Prostate gland (tissue), 2 donors: ENCODE results near the gene PLCB2. TPM values are rescaled to one million over a fixed set of nuclear protein-coding genes. Genes with fewer than 3 reads are reported as not detected.

Experiments
- DNase-seq: peaks from one replicate; pipeline ENCODE4 v3.0.0-alpha.2; 2019; ENCODE audit warnings: low spot score
- H3K27ac ChIP-seq, 2 donors: fragments of 200-600 bp; sonication (generic); 2 replicates each; pipeline ENCODE4 v1.5.1; 2017 to 2019
- H3K27me3 ChIP-seq: fragments of 200-600 bp; sonication (generic); replicated peaks from 2 replicates; pipeline ENCODE4 v1.5.1; 2019; ENCODE audit not compliant: insufficient read depth
- H3K36me3 ChIP-seq, 2 donors: fragments of 200-600 bp; sonication (generic); 1 replicate in 1 of 2; 2 replicates in 1 of 2; pipeline versions ENCODE4 v1.5.1 to v1.8.1; 2017 to 2019
- H3K4me1 ChIP-seq: fragments of 200-600 bp; sonication (generic); replicated peaks from 2 replicates; pipeline ENCODE4 v1.5.1; 2019
- H3K4me3 ChIP-seq, 2 donors: fragments of 200-600 bp; sonication (generic); 2 replicates each; pipeline ENCODE4 v1.5.1; 2017 to 2019
- H3K9me3 ChIP-seq: fragments of 200-600 bp; sonication (generic); 2 replicates; pipeline ENCODE4 v1.5.1; 2017
- CTCF ChIP-seq, 4 experiments: fragments of 200-600 bp in 2 of 4; fragments of 450-650 bp in 2 of 4; sonication (generic) in 2 of 4; IDR thresholded peaks; 1 replicate in 3 of 4; 2 replicates in 1 of 4; pipeline ENCODE4 v1.5.1; 2016 to 2019; ENCODE audit warnings: antibody characterized with exemption in 4 of 4, mild to moderate bottlenecking in 2 of 4, moderate library complexity in 2 of 4
- POLR2A ChIP-seq: fragments of 450-650 bp; IDR thresholded peaks from one replicate; pipeline ENCODE4 v1.6.1; 2016; ENCODE audit warnings: antibody characterized with exemption, mild to moderate bottlenecking
- POLR2AphosphoS5 ChIP-seq: sonication (generic); formaldehyde crosslinking; IDR thresholded peaks from one replicate; pipeline ENCODE4 v1.6.1; 2017; ENCODE audit warnings: antibody characterized with exemption
- WGBS: methylation state at CpG from one replicate; pipeline ENCODE4 v1.1.5; 2018; 5-methylcytosine and 5-hydroxymethylcytosine counted together
- intact Hi-C: fragments of 100-400 bp; cut with DNase I; formaldehyde crosslinking; loops from one replicate; pipeline ENCODE4 v1.14.2; 2022
- total RNA-seq, 2 donors: library from RNA; depleted of rRNA; stranded (reverse); fragments of >200 nt; gene quantifications; one replicate each; pipeline ENCODE4 v1.1.0, GENCODE V29; 2016

PLCB2 gene
- total RNA-seq, 2 donors from 2014 or later = 1.5 to 13.0 TPM

- peaks cover 4% of the 10 kb centered on the region for H3K4me1 ChIP-seq
- no peak overlapping the region for H3K4me3 ChIP-seq
- H3K36me3 ChIP-seq = no peaks in the 10 kb centered on the region
- H3K9me3 ChIP-seq = no peaks in the 10 kb centered on the region
- DNase-seq = no peak
- WGBS = 93% methylated on average over 10 of the region's 10 CpGs
- H3K27me3 ChIP-seq = no peaks in the 10 kb centered on the region
- TF ChIP-seq CTCF (IDR thresholded peaks at IDR 0.05) = no peak
- no peak for TF ChIP-seq POLR2AphosphoS5
- TF ChIP-seq POLR2A = no peak
- H3K27ac ChIP-seq = no peak overlapping the region
- intact Hi-C loops = no loop called here
These were observed 65.5 kb downstream of the PLCB2 start for GRCh38 chr15:40242213-40242599.

DNA sequence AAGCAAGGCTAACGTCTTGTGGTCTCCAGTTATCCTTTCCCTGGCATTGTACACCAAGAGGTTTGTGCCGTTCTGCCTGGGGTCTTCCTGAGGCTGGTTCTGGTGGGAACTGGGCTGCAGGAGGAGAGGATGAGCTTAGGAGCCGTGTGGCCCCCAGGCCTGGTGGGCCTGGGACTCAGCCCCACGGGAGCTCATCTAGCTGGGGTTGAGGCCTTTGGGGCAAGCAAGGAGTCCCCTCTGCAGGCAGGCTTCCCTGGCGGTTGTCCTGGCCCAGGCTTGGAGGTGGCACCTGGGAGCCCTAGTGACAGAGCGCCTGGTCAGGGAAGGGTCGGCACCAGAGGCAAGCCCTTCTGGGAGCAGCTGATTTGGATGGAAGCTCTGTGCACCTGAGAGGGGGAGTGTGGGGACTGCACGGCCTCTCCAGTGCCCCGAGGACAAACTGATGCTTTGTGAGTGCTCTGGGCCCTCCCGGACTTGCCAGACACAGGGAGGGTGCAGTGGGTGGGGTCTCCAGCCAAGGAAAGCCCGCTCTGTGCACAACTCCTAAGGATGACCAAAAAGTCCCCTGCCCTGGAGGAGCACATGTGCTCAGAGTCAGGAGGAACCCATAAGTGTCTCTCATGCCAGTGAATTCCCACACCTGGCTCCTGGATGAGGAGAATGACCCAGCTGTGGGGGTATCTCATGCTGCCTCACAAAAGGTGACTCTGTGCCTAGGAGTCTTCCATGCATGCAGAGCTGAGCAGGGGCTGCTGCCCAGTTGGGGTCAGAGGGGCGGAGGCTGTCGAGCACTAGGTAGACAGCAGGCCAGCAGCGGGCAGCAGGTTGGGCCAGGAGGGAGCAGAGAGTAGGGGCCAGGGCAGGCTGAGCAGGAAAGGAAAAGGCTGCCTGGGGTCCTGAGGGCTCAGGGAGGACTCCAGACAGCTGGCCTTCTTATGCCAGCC is 66.2 kb downstream of the PLCB2 start:
- WGBS = 78% methylated on average over 14 of the region's 14 CpGs
- Histone ChIP-seq H3K27me3 (no peaks in the 10 kb centered on the region), H3K27ac (peak overlapping the region; percentile 23 to 31), H3K36me3 (no peaks in the 10 kb centered on the region), H3K9me3 (no peaks in the 10 kb centered on the region), H3K4me1 (peaks cover 4% of the 10 kb centered on the region), H3K4me3 (no peak overlapping the region)
- TF ChIP-seq POLR2AphosphoS5 = no peak
- TF ChIP-seq CTCF (IDR thresholded peaks at IDR 0.05) = no peak
- no peak for DNase-seq
- intact Hi-C loops = no loop called here

DNA sequence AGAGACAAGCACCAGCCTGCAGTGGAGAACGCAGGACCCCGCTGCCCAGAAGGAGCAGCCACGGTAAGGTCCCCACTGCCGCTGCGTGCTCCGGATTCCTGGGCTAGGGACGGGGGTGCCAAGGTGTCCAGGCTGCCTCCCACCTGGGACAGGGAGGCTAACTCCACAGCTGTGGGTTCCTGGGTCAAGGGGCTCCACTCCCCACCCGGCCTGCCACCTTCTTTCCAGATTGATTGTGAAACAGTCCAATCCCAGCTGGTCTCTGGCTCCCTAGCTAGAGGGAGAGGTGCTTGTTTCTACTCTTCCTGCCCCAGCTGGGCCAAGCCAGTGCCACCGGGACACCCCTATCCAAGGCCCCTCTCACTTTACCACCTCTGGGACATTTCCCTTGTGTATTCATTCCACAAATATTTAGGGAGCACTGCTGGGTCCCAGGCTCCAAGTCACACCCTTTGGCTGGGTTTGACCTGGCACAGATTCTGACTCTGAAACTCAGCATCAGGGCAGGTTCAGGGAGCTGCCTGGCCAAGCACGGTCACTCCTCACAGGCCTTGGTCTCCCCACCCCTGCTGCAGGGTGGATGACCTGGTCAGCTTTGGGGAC is 67.0 kb downstream of the PLCB2 start:
- DNase-seq = peak; percentile 38
- Histone ChIP-seq H3K9me3 (no peaks in the 10 kb centered on the region), H3K27ac (peak overlapping the region; percentile 23 to 31), H3K36me3 (no peaks in the 10 kb centered on the region), H3K27me3 (no peaks in the 10 kb centered on the region), H3K4me1 (peaks cover 4% of the 10 kb centered on the region), H3K4me3 (peak overlapping the region in 1 of 2 donors; percentile 11)
- intact Hi-C loops = no loop called here
- TF ChIP-seq CTCF (IDR thresholded peaks at IDR 0.05) (no peak), POLR2A (peak; percentile 17), POLR2AphosphoS5 (no peak)
- WGBS = 56% methylated on average over 10 of the region's 10 CpGs

DNA sequence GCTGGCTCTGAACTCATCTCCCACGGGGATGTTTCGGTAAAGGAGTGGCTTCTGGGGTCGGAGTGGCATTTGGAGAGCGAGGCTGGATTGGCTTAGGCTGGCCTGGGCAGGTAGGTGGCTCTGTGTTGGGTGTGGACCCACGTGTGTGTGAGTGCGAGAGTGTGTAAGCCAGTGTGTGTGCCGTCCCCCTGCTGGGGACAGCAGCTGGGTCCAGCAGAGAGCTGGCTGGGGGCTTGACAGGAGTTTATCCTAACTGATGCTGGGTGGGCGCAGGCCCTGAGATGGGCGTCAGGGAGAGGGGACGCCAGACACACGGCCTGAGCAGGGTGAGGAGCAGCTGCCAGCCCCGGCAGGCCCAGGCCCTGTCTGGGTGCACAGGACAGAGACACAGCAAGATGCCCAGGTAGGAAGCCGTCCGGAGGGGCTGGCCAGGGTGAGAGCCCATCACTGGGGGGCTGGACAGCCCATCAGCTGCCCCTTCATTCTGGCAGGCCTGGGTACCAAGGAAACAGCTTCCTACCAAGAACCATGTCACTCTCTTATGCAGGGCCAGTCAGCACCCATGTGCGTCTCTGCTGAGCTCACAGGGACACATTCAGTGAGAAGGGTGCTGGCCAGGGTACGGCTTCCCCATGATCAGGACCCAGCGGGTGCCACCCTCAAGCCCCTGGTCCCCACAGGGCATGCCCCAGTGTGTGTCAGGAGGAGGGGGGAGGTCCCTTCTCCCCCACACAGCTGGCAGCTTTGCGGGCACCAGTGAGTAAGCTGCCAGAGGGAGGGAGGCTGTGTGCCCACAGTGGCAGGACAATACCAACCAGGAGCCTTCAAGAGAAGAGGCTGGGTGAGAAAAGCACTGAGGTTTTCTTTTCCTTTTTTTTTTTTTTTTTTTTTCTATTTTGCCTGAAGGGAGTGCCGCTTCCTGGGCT is 67.8 kb downstream of the PLCB2 start:
- no peaks in the 10 kb centered on the region for H3K36me3 ChIP-seq
- H3K4me3 ChIP-seq = peak overlapping the region; percentile 12 to 24
- H3K27ac ChIP-seq = peak overlapping the region; percentile 23 to 32
- DNase-seq = no peak
- H3K9me3 ChIP-seq = no peaks in the 10 kb centered on the region
- no peaks in the 10 kb centered on the region for H3K27me3 ChIP-seq
- TF ChIP-seq CTCF (IDR thresholded peaks at IDR 0.05) (no peak), POLR2AphosphoS5 (no peak), POLR2A (no peak)
- intact Hi-C loops = no loop called here
- no peaks in the 10 kb centered on the region for H3K4me1 ChIP-seq
- WGBS = 54% methylated on average over 19 of the region's 19 CpGs
